DOHH2 (cell line): ENCODE results near the gene BRPF3.

Experiments used
- EZH2phosphoT487 ChIP-seq: fragments of 200-600 bp; sonication (generic); IDR thresholded peaks from 2 replicates; pipeline ENCODE4 v1.6.1; 2017; ENCODE audit warnings: borderline replicate concordance, mild to moderate bottlenecking, antibody characterized with exemption, low read length, moderate library complexity, mixed read lengths
- TF ChIP-seq, protein P1 (sequence below): fragments of 200-600 bp; sonication (generic); IDR thresholded peaks from one replicate; pipeline ENCODE4 v1.5.1; 2014; ENCODE audit warnings: antibody characterized with exemption, mild to moderate bottlenecking, low read depth, low read length; ENCODE audit not compliant: poor library complexity, severe bottlenecking

DNA sequence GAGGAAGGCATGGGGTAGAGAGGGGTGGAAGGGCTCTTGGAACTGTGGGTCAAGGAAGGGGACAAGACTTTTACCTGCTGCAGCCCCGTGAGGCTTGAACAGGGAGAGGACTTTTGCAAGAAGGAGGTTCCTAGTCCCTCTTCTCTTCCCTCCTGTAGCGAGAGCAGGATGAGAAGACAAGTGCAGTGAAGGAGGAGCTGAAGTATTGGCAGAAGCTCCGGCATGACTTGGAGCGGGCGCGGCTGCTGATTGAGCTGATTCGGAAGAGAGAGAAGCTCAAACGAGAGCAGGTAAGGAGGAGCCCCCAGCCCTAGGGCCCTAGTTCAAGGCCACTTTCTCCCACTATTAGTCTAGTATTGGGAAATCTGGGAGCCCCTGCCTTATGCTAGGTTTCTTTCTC lies 10.6 kb downstream of the BRPF3 start:
- TF ChIP-seq, protein P1, sequence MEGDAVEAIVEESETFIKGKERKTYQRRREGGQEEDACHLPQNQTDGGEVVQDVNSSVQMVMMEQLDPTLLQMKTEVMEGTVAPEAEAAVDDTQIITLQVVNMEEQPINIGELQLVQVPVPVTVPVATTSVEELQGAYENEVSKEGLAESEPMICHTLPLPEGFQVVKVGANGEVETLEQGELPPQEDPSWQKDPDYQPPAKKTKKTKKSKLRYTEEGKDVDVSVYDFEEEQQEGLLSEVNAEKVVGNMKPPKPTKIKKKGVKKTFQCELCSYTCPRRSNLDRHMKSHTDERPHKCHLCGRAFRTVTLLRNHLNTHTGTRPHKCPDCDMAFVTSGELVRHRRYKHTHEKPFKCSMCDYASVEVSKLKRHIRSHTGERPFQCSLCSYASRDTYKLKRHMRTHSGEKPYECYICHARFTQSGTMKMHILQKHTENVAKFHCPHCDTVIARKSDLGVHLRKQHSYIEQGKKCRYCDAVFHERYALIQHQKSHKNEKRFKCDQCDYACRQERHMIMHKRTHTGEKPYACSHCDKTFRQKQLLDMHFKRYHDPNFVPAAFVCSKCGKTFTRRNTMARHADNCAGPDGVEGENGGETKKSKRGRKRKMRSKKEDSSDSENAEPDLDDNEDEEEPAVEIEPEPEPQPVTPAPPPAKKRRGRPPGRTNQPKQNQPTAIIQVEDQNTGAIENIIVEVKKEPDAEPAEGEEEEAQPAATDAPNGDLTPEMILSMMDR = no peak
- no peak for TF ChIP-seq EZH2phosphoT487
